Hematopoietic multipotent progenitor cell treated with erythropoietin and hydrocortisone succinate and interleukin-3 and kit ligand, for 17 days (in vitro differentiated cells): Measurements from ENCODE around the gene LDLRAD4.
"Not testable (repeated sequence)": the region's sequence is repeated elsewhere in the genome, so short reads cannot be mapped to it uniquely, and the experiment has no call there.

Experiments
- DNase-seq: peaks from one replicate; pipeline ENCODE4 v3.0.0-alpha.2; 2015; ENCODE audit warnings: low spot score

Gene LDLRAD4

DNA sequence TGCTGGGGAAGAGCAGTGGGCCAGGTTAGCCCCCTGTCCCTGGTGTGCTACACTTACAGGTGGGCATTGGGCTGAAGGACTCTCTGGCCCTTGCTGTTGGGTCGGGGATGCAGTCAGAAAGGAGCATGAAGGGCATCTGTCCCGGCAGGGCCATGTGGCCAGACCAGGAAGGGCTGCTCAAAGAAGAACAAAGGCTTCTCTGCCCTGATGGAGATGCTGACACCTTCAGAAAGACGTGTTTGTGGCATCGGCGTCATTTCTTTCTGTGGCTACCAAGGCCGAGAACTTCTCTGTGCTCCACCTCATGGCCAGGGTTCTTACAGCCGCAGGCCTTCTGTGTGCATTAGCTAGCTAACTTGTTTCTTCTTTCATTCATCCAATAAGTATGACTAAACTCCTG, 268.7 kb downstream of the LDLRAD4 start:
- DNase-seq, result no peak

DNA sequence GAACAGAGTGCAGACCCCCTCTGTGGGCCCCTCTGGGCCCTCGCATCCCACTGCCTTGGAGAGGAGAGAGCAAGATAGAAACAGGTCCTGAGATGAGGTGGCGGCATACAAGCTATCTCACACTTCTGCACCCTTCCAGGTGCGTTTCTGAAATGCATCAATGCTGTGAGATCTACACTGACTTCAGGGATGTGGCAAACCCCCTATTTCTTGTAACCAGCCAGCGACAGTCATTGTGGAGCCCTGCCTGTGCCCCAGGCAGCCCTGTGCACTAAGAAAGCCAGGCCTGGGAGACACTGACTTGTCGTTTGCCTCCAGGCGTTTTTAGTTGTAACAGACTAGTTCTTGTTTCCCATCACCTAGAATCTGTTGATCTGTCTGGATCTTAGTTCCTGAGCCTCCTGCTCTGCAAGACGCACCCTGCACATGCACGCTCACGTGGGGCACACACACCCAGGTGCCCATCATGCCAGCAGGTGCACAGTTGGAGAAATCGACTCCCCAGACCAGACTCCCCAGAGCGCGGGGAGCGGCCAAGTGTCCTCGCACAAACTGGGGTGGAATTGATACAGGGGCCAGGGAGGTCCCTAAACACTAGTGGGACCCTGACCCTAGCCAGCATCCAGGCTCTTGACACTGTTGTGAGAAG, 269.8 kb downstream of the LDLRAD4 start:
- DNase-seq, result no peak

DNA sequence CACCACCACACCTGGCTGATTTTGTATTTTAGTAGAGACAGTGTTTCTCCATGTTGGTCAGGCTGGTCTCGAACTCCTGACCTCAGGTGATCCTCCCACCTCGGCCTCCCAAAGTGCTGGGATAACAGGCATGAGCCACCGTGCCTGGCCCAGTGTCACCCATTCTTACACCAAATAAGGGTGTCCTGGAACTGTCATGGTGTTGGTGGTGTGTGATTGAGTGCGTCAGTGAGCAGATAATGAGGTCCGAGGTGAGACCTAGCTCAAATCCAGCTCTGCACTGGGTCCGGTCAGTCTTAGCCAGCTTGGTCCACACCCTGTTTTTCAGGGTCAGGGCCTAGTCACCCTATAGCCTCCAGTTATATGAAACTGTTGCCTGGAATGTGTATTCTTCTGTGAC, 270.7 kb downstream of the LDLRAD4 start:
- not testable (repeated sequence) for DNase-seq

DNA sequence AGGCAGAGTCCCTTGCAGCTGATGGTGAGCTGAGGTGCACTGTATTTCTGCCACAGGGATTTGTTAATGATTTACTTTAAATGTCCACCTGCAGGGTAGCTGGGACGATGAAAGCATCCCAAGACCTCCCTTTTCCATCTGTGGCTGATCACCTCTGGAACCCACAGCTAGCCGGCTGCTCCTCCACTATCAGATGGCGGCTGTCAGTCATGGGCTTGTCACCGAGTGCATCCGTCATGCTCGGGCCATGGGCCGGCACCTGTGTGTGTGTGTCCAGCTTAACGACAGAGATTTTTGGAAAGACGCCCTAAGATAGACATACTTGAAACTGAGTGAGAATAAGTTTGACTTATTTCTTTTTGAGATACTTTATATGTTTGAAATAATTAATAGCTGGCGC, 272.6 kb downstream of the LDLRAD4 start:
- no peak for DNase-seq

DNA sequence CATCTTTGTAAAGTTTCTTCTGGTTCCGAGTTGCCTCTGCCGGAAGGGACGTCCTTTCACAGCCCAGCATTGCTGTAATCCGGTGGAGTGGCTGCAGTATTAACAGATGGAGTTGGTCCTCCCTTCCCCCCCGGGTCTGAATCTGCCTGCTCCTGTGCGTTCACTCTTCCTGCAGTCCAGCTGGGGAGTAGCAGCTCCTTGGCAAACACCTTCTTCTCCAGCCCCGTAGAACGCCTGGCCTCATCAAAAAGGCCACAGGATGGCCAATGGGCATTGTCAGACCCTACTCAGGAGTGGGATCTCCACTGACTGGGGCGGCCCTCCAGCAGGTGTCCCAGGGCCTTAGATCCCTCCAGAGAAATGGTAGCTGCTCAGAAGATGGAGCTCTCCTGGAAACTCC, 273.8 kb downstream of the LDLRAD4 start:
- no peak for DNase-seq

DNA sequence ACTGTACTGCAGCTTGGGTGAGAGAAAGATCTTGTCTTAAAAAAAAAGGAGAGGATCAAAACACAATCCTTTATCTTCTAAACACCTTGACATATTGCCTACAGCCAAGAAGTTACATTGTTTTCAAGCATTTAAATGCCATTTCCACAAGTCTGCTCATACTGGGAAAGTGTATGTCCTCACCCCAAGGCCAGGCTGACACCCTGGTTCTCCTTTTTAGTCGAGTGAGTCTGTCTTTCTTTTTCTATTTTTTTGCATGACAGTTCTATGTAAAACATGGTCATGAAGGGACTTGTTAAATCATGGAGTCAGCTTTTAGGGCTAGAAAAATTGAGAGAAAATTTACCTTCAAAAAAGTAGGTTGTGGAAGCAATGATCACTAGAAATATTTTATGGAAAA, 274.5 kb downstream of the LDLRAD4 start:
- DNase-seq, result no peak

DNA sequence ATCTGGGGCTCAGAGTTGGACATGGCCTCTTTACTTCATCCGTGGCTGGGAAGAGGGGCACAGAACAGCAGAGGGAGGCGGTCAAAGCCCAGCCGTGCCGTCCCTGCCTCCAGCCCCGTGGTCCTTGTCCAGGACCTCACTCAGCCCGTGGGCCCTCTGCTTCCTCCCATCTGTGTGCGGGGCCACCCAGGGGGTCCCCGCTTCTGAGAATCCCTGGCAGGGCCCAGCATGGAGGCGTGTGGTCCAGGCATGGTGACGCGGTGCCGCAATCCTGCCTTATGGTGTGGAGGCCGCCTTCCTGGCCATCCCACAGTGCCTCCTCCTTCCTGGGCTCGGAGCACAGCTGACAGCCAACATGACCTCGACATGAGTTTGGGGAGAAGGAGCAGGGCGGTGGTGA, 275.2 kb downstream of the LDLRAD4 start:
- DNase-seq, result no peak

DNA sequence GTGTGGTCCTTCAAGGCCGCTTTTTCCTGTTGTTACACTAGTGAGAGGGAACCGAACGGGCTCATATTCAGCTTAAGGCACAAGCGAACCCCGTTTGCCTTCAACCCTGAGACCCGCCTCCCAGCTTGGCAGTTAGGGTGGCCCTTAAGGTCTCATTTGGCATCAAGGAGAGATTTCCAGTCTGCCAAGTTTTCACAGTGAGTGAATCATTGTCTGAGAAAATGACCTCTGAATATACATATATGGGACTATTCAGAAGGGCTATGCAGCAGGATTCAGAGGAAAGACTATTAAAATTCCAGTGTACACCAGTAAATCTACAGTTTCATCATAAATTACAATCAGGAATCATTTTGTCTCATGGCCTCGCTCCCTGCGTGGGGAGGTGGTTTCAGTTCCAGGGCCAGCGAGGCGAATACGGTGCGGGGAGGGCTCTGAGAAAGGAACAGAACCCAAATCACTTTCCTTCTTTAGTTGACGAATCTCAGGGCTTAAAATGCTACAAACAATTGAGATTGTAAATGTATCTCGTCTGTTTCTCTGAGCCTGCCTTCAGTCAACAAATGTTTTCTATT, 276.4 kb downstream of the LDLRAD4 start:
- no peak for DNase-seq

DNA sequence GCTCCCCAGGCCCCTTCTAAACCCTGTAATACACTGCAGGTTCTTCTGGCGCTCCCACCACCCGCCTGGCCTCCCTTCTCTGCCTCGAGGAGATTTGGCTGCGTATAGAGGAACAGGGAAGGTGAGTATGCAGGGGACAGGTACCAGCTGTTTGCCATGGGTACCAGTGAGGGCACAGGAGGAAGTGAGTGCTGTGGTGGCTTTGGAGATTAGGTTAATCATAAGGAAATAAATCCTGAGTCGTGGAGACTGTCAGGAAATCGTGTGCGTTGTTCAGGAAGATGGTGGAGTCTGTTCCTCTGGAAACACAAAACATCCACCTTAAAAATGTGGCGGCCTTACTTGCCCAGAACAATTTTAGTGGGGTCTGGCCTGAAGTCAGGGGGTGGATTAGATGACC, 277.4 kb downstream of the LDLRAD4 start:
- DNase-seq, result no peak

DNA sequence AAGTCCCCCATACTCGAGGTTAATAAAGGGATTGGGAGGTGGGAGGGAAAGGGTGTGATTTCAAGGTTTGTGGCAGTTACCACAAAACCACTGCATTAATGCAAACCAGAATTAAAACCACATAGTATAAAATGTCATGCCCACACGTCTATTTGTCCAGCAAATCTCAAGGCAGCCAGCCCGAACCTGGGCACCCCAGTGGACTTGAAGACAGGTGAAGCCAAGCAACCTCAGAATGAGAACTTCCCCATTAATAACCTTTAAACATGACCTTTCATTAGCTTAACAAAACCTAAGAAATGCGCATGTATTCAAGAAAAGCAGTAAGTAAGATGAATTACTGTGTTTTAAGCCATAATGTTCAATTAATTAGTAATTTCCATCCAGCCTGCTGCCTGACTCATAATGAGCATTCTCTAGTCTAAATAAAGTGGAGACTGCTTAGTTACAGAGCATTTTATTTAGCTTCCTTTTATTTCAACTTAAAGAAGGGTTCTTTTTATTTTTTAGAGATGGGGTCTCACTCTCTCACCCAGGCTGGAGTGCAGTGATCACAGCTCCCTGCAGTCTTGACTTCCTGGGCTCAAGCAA, 278.2 kb downstream of the LDLRAD4 start:
- no peak for DNase-seq

DNA sequence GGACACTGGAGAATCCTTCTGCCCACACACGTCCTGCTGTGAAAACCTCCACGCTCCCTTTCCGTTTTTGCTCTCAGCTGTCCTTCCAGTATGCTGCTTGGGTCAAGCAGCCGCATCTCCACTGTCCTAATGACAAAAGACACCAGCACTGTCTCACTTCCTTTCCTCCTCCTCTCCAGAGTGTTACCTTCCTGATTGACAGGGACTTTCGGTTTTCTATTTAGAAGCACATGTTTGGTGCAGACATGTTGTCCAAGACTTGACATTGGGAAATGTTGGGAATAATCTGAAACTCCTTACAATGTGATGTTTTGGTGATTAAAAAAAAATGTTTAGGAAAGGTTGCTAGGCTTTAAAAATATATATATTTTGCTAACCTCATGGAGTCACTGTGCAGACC, 281.2 kb downstream of the LDLRAD4 start:
- DNase-seq, result no peak

DNA sequence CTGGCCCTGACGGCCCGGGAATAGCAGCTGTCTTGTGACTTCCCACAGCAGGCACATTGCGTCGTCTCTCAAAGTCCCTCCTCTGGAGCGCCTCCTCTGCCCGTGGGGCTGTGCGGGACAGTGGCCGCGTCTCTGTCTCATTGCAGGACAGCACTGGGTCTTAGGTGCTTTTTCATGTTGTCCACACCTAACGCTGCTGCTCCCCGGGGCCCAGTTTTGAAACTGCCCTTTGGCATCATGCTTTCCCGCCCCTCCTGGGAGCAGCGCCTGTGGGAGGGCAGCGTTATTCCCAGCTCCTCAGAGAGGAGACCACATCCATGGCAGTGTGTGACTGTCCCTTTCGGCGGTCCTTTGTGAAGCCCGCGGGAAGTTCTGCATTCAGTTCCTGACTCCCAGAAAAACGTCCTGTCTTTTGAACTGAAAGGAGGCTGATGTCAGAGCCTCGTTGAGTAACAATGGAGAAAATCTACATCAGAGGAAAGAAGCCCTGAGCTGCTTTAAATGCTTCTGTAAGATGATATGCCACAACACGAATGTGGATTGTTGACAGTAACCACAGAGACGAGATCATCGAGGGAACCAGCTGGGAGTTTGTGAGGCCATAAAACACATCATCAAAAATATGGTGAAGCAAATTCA, 281.8 kb downstream of the LDLRAD4 start:
- no peak for DNase-seq

DNA sequence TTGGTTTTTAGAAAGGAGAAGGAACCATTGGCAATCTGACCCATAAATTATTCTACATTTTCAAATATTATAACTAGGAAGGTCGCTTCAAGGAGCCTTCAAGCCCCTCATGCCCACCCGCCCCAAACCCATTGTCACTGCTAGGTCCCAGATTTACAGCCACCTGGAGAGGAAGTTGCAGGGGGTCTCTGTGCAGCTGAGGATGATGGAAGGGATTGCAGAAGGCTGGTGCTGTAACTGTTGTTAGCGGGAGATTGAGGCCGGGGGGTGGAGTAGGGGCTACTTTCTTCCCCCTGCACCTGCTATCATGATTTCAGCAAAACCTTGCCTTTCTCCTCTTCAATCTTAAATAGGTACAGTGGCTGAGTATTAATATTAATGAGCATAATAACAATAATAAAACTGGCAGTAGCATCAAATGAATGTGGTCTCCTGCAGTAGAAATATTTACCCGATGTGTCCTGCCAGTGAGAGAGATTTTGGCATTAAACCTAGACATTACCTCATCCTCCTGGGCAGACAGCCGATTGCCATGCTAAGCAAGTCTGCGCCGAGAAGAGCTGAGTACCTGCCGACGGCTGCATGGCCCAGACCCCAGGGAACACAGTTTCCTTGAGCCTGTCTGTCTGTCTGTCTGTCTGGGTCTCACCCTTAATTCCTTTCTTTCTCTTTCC, 282.4 kb downstream of the LDLRAD4 start:
- no peak for DNase-seq

DNA sequence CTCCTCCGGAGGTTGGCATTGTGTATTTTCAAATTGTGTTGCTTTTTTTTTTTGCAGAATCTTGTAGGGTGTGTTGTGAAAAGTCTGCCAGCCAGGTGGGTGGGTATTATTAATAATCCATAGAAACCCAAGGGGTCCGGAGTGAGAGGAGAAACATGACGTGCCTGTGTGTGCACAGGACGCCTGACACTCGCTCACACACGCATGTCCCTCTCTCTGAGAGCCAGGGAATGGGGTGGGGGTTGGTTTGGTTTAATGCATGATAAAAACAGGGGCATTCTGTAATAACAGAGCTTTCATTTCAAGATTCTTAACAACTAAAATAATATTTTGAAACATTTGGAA, 283.0 kb downstream of the LDLRAD4 start:
- DNase-seq, result no peak

DNA sequence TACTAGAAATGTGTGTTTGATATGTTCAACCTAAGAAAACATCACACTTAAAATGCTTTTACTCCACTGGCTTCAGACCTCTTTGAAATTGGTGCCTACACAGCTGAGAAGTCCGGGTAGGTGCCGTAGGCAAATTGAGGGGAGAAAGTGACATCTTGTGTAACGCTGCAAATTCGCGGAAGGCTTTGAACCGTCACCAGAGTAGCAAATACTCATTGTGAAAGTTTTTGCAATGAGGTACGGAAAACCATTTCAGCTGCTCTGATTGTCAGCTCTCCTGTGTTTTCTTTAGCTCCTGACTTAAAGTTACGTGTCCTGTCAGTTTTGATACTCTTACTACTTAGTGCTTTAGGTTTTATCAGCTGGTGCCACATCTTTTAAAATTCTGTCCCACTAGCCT, 283.3 kb downstream of the LDLRAD4 start:
- no peak for DNase-seq

DNA sequence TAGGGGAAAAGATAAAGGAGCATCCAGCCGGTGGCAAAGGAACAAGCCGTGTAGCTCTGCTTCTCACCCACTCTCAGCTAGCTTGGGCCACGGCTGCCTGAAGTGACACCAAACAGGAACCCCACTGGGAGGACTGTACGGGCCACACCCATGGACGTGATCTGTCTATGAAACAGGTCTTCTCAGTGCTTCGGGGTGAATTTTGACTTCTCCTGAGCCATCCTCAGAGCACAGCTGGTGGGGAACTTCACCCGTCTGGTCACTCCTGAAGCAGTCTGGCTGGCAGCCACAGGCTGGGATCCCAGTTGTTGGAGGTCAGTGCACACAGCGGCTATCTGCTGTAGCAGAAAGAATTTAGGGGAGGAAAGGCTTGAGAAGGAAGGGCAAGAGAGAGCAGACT, 284.0 kb downstream of the LDLRAD4 start:
- no peak for DNase-seq

DNA sequence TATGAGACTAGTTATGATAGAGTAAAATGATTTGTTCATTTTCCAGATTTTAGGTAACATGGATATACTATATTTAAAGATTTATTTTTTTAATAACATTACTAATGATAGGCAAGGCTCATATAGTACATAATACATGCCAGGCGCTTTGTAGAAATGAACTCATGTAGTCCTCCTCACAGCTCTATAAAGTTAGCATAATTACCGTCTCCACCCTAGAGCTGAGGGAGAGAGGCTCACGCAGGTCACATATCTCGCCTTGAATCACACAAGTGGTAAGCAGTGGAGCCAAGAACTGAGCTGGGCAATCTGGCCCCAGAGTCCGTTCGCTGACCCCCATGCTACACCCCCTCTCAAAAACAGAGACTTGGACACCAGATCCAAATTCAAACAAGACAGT, 285.3 kb downstream of the LDLRAD4 start:
- no peak for DNase-seq

DNA sequence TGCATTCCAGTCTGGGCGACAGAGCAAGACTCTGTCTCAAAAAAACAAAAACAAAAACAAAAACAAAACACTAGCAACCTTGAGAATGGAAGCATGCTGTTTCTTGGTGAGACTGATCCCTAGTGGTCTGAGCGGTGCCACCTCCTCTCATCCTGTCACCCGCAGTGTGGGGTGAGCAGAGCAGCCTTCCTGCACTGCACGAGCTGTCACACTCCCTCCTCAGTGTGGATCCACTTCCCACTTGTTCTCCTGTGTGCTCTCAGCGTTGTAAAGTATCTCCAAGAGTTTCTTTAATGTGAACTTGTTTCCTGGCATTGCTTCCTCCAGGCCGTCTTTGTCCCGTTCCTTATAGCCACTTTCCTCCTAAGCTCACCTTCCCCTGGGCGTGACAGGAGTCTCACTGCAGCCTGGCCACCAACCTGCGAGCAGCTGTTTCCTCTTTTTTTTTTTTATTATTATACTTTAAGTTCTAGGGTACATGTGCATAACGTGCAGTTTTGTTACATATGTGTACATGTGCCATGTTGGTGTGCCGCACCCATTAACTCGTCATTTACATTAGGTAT, 287.3 kb downstream of the LDLRAD4 start:
- no peak for DNase-seq

DNA sequence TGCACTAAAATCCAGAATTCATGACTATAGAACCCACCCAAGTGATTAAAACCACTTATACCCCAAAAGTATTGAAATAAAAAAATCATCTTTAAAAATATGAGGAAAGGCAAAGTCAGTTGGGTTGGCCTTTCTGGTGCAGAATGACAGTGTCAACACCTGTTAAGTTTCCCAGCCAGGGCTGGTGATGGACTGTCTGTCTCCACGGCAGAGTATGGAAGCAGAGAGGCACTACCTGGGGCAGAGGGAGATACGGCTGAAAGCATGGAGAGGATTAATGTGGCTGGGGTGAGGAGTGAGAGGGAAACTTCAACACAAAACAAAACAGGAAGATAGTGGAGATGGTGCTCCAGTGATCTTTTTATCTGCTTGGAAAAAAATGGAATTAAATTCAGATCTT, 292.0 kb downstream of the LDLRAD4 start:
- no peak for DNase-seq

DNA sequence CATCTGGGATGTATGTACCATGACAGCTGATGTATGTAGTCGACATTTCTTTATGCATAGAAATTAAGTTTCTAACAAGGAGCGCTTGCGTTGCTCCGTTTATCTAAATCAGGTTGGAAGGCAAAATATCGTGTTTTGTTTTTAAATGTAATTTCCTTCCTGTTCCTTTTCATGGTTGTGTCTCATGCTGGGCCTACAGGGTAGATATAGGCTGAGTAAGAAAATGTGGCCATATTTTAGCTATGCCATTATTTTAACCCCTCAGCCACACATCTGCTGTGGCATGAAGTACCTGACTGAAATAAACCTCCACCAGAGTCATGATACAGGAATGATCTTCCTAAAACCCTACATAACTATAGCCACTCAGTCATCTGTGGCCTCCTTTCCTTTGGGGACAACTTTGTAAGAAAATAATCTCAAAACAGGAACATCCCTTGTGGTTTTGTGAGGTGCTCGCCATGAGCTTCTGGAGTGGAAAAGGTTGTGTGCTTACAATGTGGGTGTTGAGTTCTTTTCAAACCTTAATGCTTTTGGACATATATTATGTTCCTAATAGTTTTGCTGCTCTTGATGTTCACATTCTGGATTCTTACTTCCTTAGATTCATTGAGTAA, 293.5 kb downstream of the LDLRAD4 start:
- DNase-seq, result no peak

DNA sequence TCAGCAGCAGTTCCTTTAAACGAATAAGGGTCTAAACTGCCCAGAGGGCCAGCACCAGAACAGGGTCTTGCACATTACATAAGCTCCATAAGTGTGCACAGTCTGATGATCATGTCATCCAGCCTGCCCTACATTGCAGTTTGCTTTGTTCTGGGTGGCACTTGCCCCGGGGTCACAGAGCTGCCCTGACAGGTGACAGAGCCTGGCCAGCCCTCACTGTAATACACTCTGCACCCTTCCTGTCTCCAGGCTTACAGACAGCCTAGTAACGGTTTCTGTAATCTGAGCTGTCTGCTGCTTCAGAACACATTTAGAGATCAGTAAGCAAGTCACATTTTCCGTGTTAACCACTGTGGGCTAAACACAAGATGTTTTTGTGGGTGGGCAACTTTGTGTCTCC, 294.5 kb downstream of the LDLRAD4 start:
- DNase-seq, result no peak

DNA sequence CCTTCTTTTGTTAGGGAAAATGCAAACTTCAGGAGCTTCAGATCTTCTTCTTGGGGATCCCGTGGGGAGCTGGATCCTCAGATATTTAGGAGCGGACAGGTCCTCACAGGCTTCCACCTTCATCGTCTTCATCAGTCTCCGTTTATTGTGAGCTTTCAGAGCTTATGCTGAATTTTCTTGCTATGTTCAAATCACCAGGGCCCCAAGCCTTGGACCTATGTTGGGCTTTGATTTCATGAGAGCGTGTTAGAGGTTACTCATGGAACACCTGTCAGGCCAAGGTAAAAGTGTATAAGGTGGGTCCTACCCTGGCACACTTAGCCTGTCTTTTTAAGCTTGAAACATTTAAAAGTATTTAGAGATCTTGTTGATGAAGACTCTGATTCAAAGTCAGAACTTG, 294.9 kb downstream of the LDLRAD4 start:
- no peak for DNase-seq
